Measurements from ENCODE around the gene IQGAP2. TPM values are rescaled to one million over a fixed set of nuclear protein-coding genes. Genes with fewer than 3 reads are reported as not detected.

IQGAP2 gene
- total and polyA plus RNA-seq, 9 of the 15 experiments (the other 6 are each of a cell fraction or from before 2014, with no cell fraction given) = 8.7 to 23.2 (median 17.4) TPM

- Histone ChIP-seq H3K9ac (ENCODE audit: insufficient read depth in 1 of 2, low read depth in 2 of 2, low read length in 2 of 2) (no peak overlapping the region), H3K4me2 (ENCODE audit: insufficient read depth, low read length) (no peak overlapping the region), H3K27me3 (ENCODE audit: control insufficient read depth in 2 of 2, insufficient read depth in 2 of 2, low read length in 2 of 2) (no peaks in the 10 kb centered on the region), H3K9me1 (ENCODE audit: control insufficient read depth, insufficient read depth, low read length) (no peaks in the 10 kb centered on the region), H3K9me3 (replicated peaks; ENCODE audit: control insufficient read depth, insufficient read depth, low read depth, low read length) (no peaks in the 10 kb centered on the region), H3K36me3 (ENCODE audit: control insufficient read depth, insufficient read depth, low read length) (no peaks in the 10 kb centered on the region), H2AFZ (ENCODE audit: low read depth, low read length) (no peak overlapping the region), H3K4me3 (no peak overlapping the region), H3K27ac (ENCODE audit: extremely low read depth, low read depth, low read length) (no peak overlapping the region), H3K79me2 (ENCODE audit: control insufficient read depth, insufficient read depth, low read length) (no peaks in the 10 kb centered on the region), H4K20me1 (replicated peaks; ENCODE audit: control insufficient read depth, insufficient read depth, low read length) (0 out of 2 replicates have a peak, but pooled peaks cover 5% of the 10 kb centered on the region), H3K4me1 (replicated peaks in 1 of 2; ENCODE audit: control insufficient read depth in 2 of 2, insufficient read depth in 2 of 2, low read length in 2 of 2) (no peaks in the 10 kb centered on the region)
- no peak for FAIRE-seq
- ATAC-seq = no peak
- 54% methylated on average over 5 of the region's 5 CpGs for WGBS (ENCODE audit: insufficient coverage, low coverage, missing lambda C conversion rate)
- in situ Hi-C loops (cut with MboI) = no loop called here
- ChIA-PET CTCF (ENCODE audit: low intra/inter-chr PET ratio) (no interaction called here), POLR2A (no interaction called here)
- DNase-seq (ENCODE audit: extremely low read depth in 1 of 4, low spot score in 3 of 4) = no peak
- TF ChIP-seq ETV6 (IDR thresholded peaks at IDR 0.05; ENCODE audit: borderline replicate concordance in 1 of 2, low read depth in 2 of 2, low read length in 1 of 2) (no peak), ETV6 (CRISPR knock-in tag; IDR thresholded peaks at IDR 0.05; ENCODE audit: borderline replicate concordance) (no peak), MCM5 (IDR thresholded peaks at IDR 0.05; ENCODE audit: low read depth) (no peak), IRF2 (CRISPR knock-in tag; IDR thresholded peaks at IDR 0.05) (no peak), SNRNP70 (optimal IDR thresholded peaks at IDR 0.05; ENCODE audit: low read depth, low read length) (no peak), ATF4 (CRISPR knock-in tag; IDR thresholded peaks at IDR 0.05) (no peak), TOE1 (IDR thresholded peaks at IDR 0.05; ENCODE audit: borderline replicate concordance) (no peak), TOE1 (CRISPR knock-in tag; IDR thresholded peaks at IDR 0.05; ENCODE audit: borderline replicate concordance, low read depth) (no peak), ZNF24 (IDR thresholded peaks at IDR 0.05) (no peak), TRIM28 (IDR thresholded peaks at IDR 0.05) (no peak), SIX5 (IDR thresholded peaks at IDR 0.05; ENCODE audit: borderline replicate concordance in 1 of 2, insufficient read depth in 1 of 2, low read depth in 1 of 2, low read length in 2 of 2) (no peak), MBD2 (IDR thresholded peaks at IDR 0.05; ENCODE audit: borderline replicate concordance, low read depth) (no peak), ZNF584 (CRISPR knock-in tag; IDR thresholded peaks at IDR 0.05; ENCODE audit: low read depth) (no peak), MECOM (CRISPR knock-in tag; IDR thresholded peaks at IDR 0.05) (no peak), GABPB1 (CRISPR knock-in tag; IDR thresholded peaks at IDR 0.05) (no peak)
- intact Hi-C loops (cut with micrococcal nuclease) = no loop called here
- no TSS peak for BruUV-seq (replicated peaks)
These were observed 42.7 kb downstream of the IQGAP2 start for GRCh38 chr5:76445830-76446229.
